K562 (cell line): Measurements from ENCODE around the gene SRGN.

Experiments
- CAMTA2 ChIP-seq: fragments of 250-450 bp; sonication (Bioruptor Pico); conservative IDR thresholded peaks from 2 replicates; pipeline ENCODE4 v1.5.1; 2022
- ESRRA ChIP-seq: fragments of 450-650 bp; IDR thresholded peaks from 2 replicates; pipeline ENCODE4 v1.6.1; 2014; ENCODE audit warnings: low read depth, mild to moderate bottlenecking, moderate library complexity, borderline replicate concordance
- FOSL1 ChIP-seq: fragments of 200-800 bp; sonication (Bioruptor generic); conservative IDR thresholded peaks from 2 replicates; pipeline ENCODE4 v1.6.1; 2016; ENCODE audit warnings: missing genetic modification characterization, missing compliant biosample characterization
- HCFC1 ChIP-seq: IDR thresholded peaks from 2 replicates; pipeline ENCODE4 v1.6.1; 2012; ENCODE audit warnings: low read depth, low read length, improper control_type of control experiment
- MAFF ChIP-seq: IDR thresholded peaks from 2 replicates; pipeline ENCODE4 v1.6.1; 2012; ENCODE audit warnings: low read length, improper control_type of control experiment
- PML ChIP-seq: IDR thresholded peaks from 2 replicates; pipeline ENCODE4 v1.6.1; 2012; ENCODE audit warnings: low read length, inconsistent platforms
- POLR2A ChIP-seq: fragments of 450-650 bp; conservative IDR thresholded peaks from 2 replicates; pipeline ENCODE4 v1.6.1; 2016
- RFX7 ChIP-seq: fragments of 250-450 bp; sonication (Bioruptor Pico); IDR thresholded peaks from 2 replicates; pipeline ENCODE4 v1.5.1; 2021; ENCODE audit warnings: mild to moderate bottlenecking
- TOE1 ChIP-seq, 2 experiments: fragments of 450-650 bp in 1 of 2; sonication (generic) in 1 of 2; formaldehyde crosslinking in 1 of 2; IDR thresholded peaks; 2 replicates each; pipeline versions ENCODE4 v1.7.1 to v1.8.0; 2016 to 2022; ENCODE audit warnings: borderline replicate concordance in 2 of 2, mild to moderate bottlenecking in 2 of 2, antibody characterized with exemption in 1 of 2, inconsistent platforms in 1 of 2, low read depth in 1 of 2, missing genetic modification reagents in 1 of 2, moderate library complexity in 1 of 2
- ZNF609 ChIP-seq: sonication (generic); formaldehyde crosslinking; IDR thresholded peaks from 2 replicates; pipeline ENCODE4 v1.8.1; 2023; ENCODE audit warnings: missing genetic modification reagents, mild to moderate bottlenecking, borderline replicate concordance
- ZZZ3 ChIP-seq: fragments of 450-650 bp; IDR thresholded peaks from 2 replicates; pipeline ENCODE4 v1.6.1; 2016; ENCODE audit warnings: antibody characterized with exemption, mild to moderate bottlenecking, moderate library complexity
- TF ChIP-seq, protein P1 (sequence below), 2 experiments: fragments of 450-650 bp; formaldehyde crosslinking in 1 of 2; IDR thresholded peaks; 2 replicates each; pipeline versions ENCODE4 v1.4.0 to v1.6.1; 2014 to 2020; ENCODE audit warnings: mild to moderate bottlenecking in 2 of 2, borderline replicate concordance in 1 of 2, low read depth in 1 of 2

DNA sequence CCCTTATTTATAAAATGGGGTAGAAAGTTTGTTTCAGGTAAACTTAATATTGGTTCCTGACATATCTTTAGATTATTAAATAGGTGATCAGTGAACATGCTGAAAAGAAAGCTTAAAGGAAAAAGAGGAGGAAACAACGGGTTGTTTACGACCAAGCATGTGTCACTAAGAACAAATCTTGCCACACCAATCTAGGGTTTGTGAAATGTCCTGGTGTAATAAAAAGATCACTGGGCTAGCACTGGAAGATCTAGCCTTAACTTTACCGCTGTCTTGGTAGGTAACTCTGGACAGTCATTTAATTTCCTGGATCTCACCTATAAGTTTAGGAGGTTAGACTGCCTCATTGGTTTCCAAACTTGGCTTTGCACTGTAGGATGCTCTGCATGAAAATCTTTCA, 55.1 kb downstream of the SRGN start:
- TF ChIP-seq ZNF609 (CRISPR knock-in tag) = no peak
- no peak for TF ChIP-seq HCFC1
- no peak for TF ChIP-seq ESRRA
- TF ChIP-seq, protein P1, sequence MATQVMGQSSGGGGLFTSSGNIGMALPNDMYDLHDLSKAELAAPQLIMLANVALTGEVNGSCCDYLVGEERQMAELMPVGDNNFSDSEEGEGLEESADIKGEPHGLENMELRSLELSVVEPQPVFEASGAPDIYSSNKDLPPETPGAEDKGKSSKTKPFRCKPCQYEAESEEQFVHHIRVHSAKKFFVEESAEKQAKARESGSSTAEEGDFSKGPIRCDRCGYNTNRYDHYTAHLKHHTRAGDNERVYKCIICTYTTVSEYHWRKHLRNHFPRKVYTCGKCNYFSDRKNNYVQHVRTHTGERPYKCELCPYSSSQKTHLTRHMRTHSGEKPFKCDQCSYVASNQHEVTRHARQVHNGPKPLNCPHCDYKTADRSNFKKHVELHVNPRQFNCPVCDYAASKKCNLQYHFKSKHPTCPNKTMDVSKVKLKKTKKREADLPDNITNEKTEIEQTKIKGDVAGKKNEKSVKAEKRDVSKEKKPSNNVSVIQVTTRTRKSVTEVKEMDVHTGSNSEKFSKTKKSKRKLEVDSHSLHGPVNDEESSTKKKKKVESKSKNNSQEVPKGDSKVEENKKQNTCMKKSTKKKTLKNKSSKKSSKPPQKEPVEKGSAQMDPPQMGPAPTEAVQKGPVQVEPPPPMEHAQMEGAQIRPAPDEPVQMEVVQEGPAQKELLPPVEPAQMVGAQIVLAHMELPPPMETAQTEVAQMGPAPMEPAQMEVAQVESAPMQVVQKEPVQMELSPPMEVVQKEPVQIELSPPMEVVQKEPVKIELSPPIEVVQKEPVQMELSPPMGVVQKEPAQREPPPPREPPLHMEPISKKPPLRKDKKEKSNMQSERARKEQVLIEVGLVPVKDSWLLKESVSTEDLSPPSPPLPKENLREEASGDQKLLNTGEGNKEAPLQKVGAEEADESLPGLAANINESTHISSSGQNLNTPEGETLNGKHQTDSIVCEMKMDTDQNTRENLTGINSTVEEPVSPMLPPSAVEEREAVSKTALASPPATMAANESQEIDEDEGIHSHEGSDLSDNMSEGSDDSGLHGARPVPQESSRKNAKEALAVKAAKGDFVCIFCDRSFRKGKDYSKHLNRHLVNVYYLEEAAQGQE (IDR thresholded peaks at IDR 0.05; ENCODE audit: borderline replicate concordance) = no peak
- TF ChIP-seq, protein P1 (CRISPR knock-in tag; IDR thresholded peaks at IDR 0.05; ENCODE audit: low read depth) = no peak
- no peak for TF ChIP-seq TOE1 (IDR thresholded peaks at IDR 0.05; ENCODE audit: borderline replicate concordance)
- no peak for TF ChIP-seq TOE1 (CRISPR knock-in tag; IDR thresholded peaks at IDR 0.05; ENCODE audit: borderline replicate concordance, low read depth)
- TF ChIP-seq MAFF = no peak
- no peak for TF ChIP-seq RFX7 (CRISPR knock-in tag)
- TF ChIP-seq ZZZ3 = no peak
- TF ChIP-seq PML = no peak
- TF ChIP-seq POLR2A = no peak
- TF ChIP-seq CAMTA2 (CRISPR knock-in tag) = no peak
- no peak for TF ChIP-seq FOSL1 (tag)
